ENCODE data around the gene ARL2. TPM values are rescaled to one million over a fixed set of nuclear protein-coding genes. Genes with fewer than 3 reads are reported as not detected.

ARL2 gene
- total RNA-seq, 1 experiment from 2014 or later, result 103 TPM

- TF ChIP-seq CTCF (IDR thresholded peaks at IDR 0.05; ENCODE audit: insufficient read depth in 1 of 2, low read depth in 1 of 2, low read length in 1 of 2, severe bottlenecking in 1 of 2, unreplicated experiment in 1 of 2), result no peak
- H3K4me1 Mint-ChIP-seq (ENCODE audit: low read depth, unreplicated experiment), result no peaks in the 10 kb centered on the region
- POLR2A ChIA-PET, result no interaction called here
- no peaks in the 10 kb centered on the region for H3K36me3 Mint-ChIP-seq (ENCODE audit: insufficient read depth, unreplicated experiment)
- Histone ChIP-seq H3K36me3 (ENCODE audit: control insufficient read depth, insufficient read depth, low read length) (no peaks in the 10 kb centered on the region), H3K27me3 (replicated peaks; ENCODE audit: control insufficient read depth, insufficient read depth, low read length) (no peaks in the 10 kb centered on the region), H3K9me3 (no peaks in the 10 kb centered on the region), H3K4me1 (no peaks in the 10 kb centered on the region), H3K4me3 (ENCODE audit: low read depth, low read length) (no peak overlapping the region)
- CTCF ChIA-PET, result interaction anchor here (0.6 kb wide), 1 partner anchor 18 kb away, joined by 4 read pairs; no protein-coding TSS in a partner anchor
- intact Hi-C loops (cut with micrococcal nuclease; ENCODE audit: unreplicated experiment), result no loop called here
- no peak overlapping the region for H3K27ac Mint-ChIP-seq (ENCODE audit: unreplicated experiment)
- BruUV-seq (replicated peaks), result no TSS peak
- no peak overlapping the region for H3K4me3 Mint-ChIP-seq (ENCODE audit: unreplicated experiment)
- no peaks in the 10 kb centered on the region for H3K27me3 Mint-ChIP-seq (ENCODE audit: insufficient read depth, unreplicated experiment)
- no peaks in the 10 kb centered on the region for H3K9me3 Mint-ChIP-seq (ENCODE audit: unreplicated experiment)
- DNase-seq, result no peak
These were observed 43.2 kb upstream of the ARL2 start for GRCh38 chr11:64970731-64971151.

- no peaks in the 10 kb centered on the region for H3K4me1 Mint-ChIP-seq (ENCODE audit: low read depth, unreplicated experiment)
- no peaks in the 10 kb centered on the region for H3K27me3 Mint-ChIP-seq (ENCODE audit: insufficient read depth, unreplicated experiment)
- POLR2A ChIA-PET, result no interaction called here
- CTCF ChIA-PET, result interaction anchor here (0.6 kb wide), 1 partner anchor 17 kb away, joined by 4 read pairs; no protein-coding TSS in a partner anchor
- H3K36me3 Mint-ChIP-seq (ENCODE audit: insufficient read depth, unreplicated experiment), result no peaks in the 10 kb centered on the region
- DNase-seq, result no peak
- H3K27ac Mint-ChIP-seq (ENCODE audit: unreplicated experiment), result no peak within 1 kb of the TSS
- intact Hi-C loops (cut with micrococcal nuclease; ENCODE audit: unreplicated experiment), result no loop called here
- no peak within 1 kb of the TSS for H3K4me3 Mint-ChIP-seq (ENCODE audit: unreplicated experiment)
- TF ChIP-seq CTCF (IDR thresholded peaks at IDR 0.05; ENCODE audit: insufficient read depth in 1 of 2, low read depth in 1 of 2, low read length in 1 of 2, severe bottlenecking in 1 of 2, unreplicated experiment in 1 of 2), result no peak
- no TSS peak for BruUV-seq (replicated peaks)
- no peaks in the 10 kb centered on the region for H3K36me3 ChIP-seq (ENCODE audit: control insufficient read depth, insufficient read depth, low read length)
- H3K9me3 Mint-ChIP-seq (ENCODE audit: unreplicated experiment), result no peaks in the 10 kb centered on the region
- no peaks in the 10 kb centered on the region for H3K27me3 ChIP-seq (replicated peaks; ENCODE audit: control insufficient read depth, insufficient read depth, low read length)
- no peaks in the 10 kb centered on the region for H3K4me1 ChIP-seq
- no peaks in the 10 kb centered on the region for H3K9me3 ChIP-seq
- H3K4me3 ChIP-seq (ENCODE audit: low read depth, low read length), result no peak within 1 kb of the TSS
These were observed 42.3 kb upstream of the ARL2 start, which contains the start of gene MAJIN for GRCh38 chr11:64971421-64972233. Gene MAJIN (minus strand): TSS chr11:64972108. CDS start chr11:64959405, 12,703 bp downstream.

GRCh38 chr11:64974124-64974523 lies 39.8 kb upstream of the ARL2 start:
- Mint-ChIP-seq H3K36me3 (ENCODE audit: insufficient read depth, unreplicated experiment) (no peaks in the 10 kb centered on the region), H3K27ac (ENCODE audit: unreplicated experiment) (no peak overlapping the region), H3K4me1 (ENCODE audit: low read depth, unreplicated experiment) (no peaks in the 10 kb centered on the region), H3K9me3 (ENCODE audit: unreplicated experiment) (no peaks in the 10 kb centered on the region), H3K27me3 (ENCODE audit: insufficient read depth, unreplicated experiment) (no peaks in the 10 kb centered on the region), H3K4me3 (ENCODE audit: unreplicated experiment) (no peak overlapping the region)
- Histone ChIP-seq H3K4me1 (no peaks in the 10 kb centered on the region), H3K27me3 (replicated peaks; ENCODE audit: control insufficient read depth, insufficient read depth, low read length) (no peaks in the 10 kb centered on the region), H3K4me3 (ENCODE audit: low read depth, low read length) (no peak overlapping the region), H3K36me3 (ENCODE audit: control insufficient read depth, insufficient read depth, low read length) (no peaks in the 10 kb centered on the region), H3K9me3 (no peaks in the 10 kb centered on the region)
- intact Hi-C loops (cut with micrococcal nuclease; ENCODE audit: unreplicated experiment), result no loop called here
- no TSS peak for BruUV-seq (replicated peaks)
- no peak for TF ChIP-seq CTCF (IDR thresholded peaks at IDR 0.05; ENCODE audit: insufficient read depth in 1 of 2, low read depth in 1 of 2, low read length in 1 of 2, severe bottlenecking in 1 of 2, unreplicated experiment in 1 of 2)
- CTCF ChIA-PET, result interaction anchor here (0.6 kb wide), 1 partner anchor 17 kb away, joined by 3 read pairs; no protein-coding TSS in a partner anchor
- POLR2A ChIA-PET, result interaction anchor here (0.7 kb wide), 1 partner anchor 163 kb away, joined by 5 read pairs; no protein-coding TSS in a partner anchor
- no peak for DNase-seq

All from Caco-2 (cell line).